Loucy (cell line): Measurements from ENCODE around the gene PUSL1.

Experiments used
- CTCF ChIP-seq: fragments of 200-600 bp; sonication (generic); conservative IDR thresholded peaks from 2 replicates; pipeline ENCODE4 v1.5.1; 2014; ENCODE audit warnings: mild to moderate bottlenecking, antibody characterized with exemption, low read length
- EZH2phosphoT487 ChIP-seq: fragments of 200-600 bp; IDR thresholded peaks from 2 replicates; pipeline ENCODE4 v1.6.1; 2018; ENCODE audit warnings: antibody characterized with exemption, mild to moderate bottlenecking, moderate library complexity, borderline replicate concordance

DNA sequence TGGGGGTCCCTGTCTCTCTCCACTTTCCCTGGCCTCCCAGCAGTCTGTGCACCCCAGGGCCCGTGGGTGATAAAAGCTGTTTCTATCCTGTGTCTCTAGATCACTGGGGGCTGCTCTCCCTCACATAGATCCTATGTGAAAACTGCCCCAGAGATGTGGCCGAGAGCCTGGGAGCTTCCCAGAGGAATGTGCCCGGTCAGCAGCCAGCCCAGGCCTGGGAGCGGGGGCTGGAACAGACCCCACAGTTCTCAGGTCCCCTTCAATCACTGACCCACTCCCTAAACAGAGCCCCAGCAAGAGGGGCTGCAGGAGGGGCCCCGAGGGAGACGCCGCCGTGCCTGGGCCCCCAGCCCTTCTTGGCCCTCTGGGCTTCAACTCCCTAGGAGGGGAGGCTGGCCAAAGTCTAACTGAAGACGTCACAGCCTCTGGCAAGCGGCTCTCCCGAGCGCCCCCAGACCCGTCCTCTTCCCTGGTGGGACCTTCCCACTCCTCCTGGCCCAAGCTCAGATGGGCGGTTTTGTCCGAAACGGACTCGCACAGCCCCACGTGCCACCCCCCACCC lies 49.6 kb downstream of the PUSL1 start:
- no peak for TF ChIP-seq CTCF
- TF ChIP-seq EZH2phosphoT487, result no peak
